Endothelial cell of umbilical vein (primary cell): ENCODE measurements around the gene FTSJ1. TPM values are rescaled to one million over a fixed set of nuclear protein-coding genes. Genes with fewer than 3 reads are reported as not detected.

Source experiments
- BruUV-seq: library from RNA; stranded (reverse); fragments of 400-500 nt; replicated peaks from 2 replicates; lab custom pipeline; 2021; lab: Mats Ljungman, UMichigan
- CTCF ChIA-PET: fragments of 300-600, 350-600 bp; sonication (Branson Sonifier 250); formaldehyde crosslinking; loops from one replicate; lab custom pipeline; 2021; ENCODE audit warnings: antibody characterized with exemption, inconsistent platforms; lab: Charles Lee
- POLR2A ChIA-PET: fragments of 300-600, 350-600 bp; sonication (Branson Sonifier 250); formaldehyde crosslinking; loops from one replicate; lab custom pipeline; 2021; ENCODE audit warnings: antibody characterized with exemption, inconsistent platforms; lab: Charles Lee
- DNase-seq: peaks from one replicate; pipeline ENCODE4 v3.0.0-alpha.2; 2011; ENCODE audit warnings: low read depth, low spot score
- FAIRE-seq: peaks from 2 replicates; lab custom pipeline; 2011; peaks lifted over from hg19 to GRCh38; lab: Jason Lieb, UNC
- H2AFZ ChIP-seq: 2 replicates; pipeline ENCODE4 v1.6.0; 2012; ENCODE audit warnings: low read depth, low read length, control low read depth, inconsistent platforms
- H3K27ac ChIP-seq: 2 replicates; pipeline ENCODE4 v1.5.1; 2011; ENCODE audit warnings: low read depth, mild to moderate bottlenecking, control low read depth, low read length, moderate library complexity; ENCODE audit not compliant: insufficient read depth
- H3K27me3 ChIP-seq, 2 experiments: 2 replicates each; pipeline versions ENCODE4 v1.6.0 to v1.6.1; 2011; ENCODE audit warnings: low read length in 2 of 2, mixed read lengths in 1 of 2; ENCODE audit not compliant: control insufficient read depth in 2 of 2, insufficient read depth in 2 of 2
- H3K36me3 ChIP-seq, 2 experiments: 2 replicates in 1 of 2; 3 replicates in 1 of 2; pipeline ENCODE4 v1.5.1; 2011; ENCODE audit warnings: low read length in 2 of 2, mild to moderate bottlenecking in 1 of 2, moderate library complexity in 1 of 2; ENCODE audit not compliant: control insufficient read depth in 2 of 2, insufficient read depth in 2 of 2; ENCODE audit errors: extremely low read depth in 1 of 2
- H3K4me1 ChIP-seq: 3 replicates; pipeline ENCODE4 v1.5.1; 2011; ENCODE audit warnings: mild to moderate bottlenecking, low read length; ENCODE audit not compliant: control insufficient read depth, insufficient read depth; ENCODE audit errors: extremely low read depth
- H3K4me2 ChIP-seq: 2 replicates; pipeline ENCODE4 v1.6.1; 2011; ENCODE audit warnings: low read length, control low read depth, mixed read lengths; ENCODE audit not compliant: insufficient read depth
- H3K4me3 ChIP-seq, 3 experiments: fragments of 200-600 bp in 1 of 3; sonication (generic), shearing (Covaris generic) in 1 of 3; replicated peaks in 1 of 3; 2 replicates each; pipeline ENCODE4 v1.5.1; 2011 to 2016; ENCODE audit warnings: control low read depth in 3 of 3, low read length in 3 of 3, mild to moderate bottlenecking in 2 of 3, inconsistent platforms in 1 of 3, low read depth in 1 of 3, moderate library complexity in 1 of 3; ENCODE audit not compliant: insufficient read depth in 1 of 3
- H3K79me2 ChIP-seq: 2 replicates; pipeline ENCODE4 v1.6.0; 2012; ENCODE audit warnings: low read length, inconsistent platforms; ENCODE audit not compliant: control insufficient read depth, insufficient read depth
- H3K9ac ChIP-seq: replicated peaks from 2 replicates; pipeline ENCODE3; 2011; ENCODE audit warnings: low read length, control low read depth; ENCODE audit not compliant: insufficient read depth; ENCODE audit errors: extremely low read depth
- H3K9me1 ChIP-seq: replicated peaks from 3 replicates; pipeline ENCODE4 v1.6.0; 2011; ENCODE audit warnings: mild to moderate bottlenecking, low read length; ENCODE audit not compliant: control insufficient read depth, insufficient read depth; ENCODE audit errors: extremely low read depth
- H3K9me3 ChIP-seq: replicated peaks from 2 replicates; pipeline ENCODE4 v1.5.1; 2012; ENCODE audit warnings: low read length, inconsistent platforms; ENCODE audit not compliant: control insufficient read depth, insufficient read depth
- H4K20me1 ChIP-seq: replicated peaks from 2 replicates; pipeline ENCODE3; 2011; ENCODE audit warnings: mild to moderate bottlenecking, low read length; ENCODE audit not compliant: control insufficient read depth, insufficient read depth; ENCODE audit errors: extremely low read depth
- CTCF ChIP-seq, 2 donors: IDR thresholded peaks; 1 replicate in 1 of 2; 2 replicates in 1 of 2; pipeline ENCODE4 v1.5.1; 2011; ENCODE audit warnings: low read length in 2 of 2, mild to moderate bottlenecking in 2 of 2, moderate library complexity in 2 of 2, control low read depth in 1 of 2, inconsistent platforms in 1 of 2, low read depth in 1 of 2; ENCODE audit not compliant: insufficient read depth in 1 of 2; ENCODE audit errors: extremely low read depth in 1 of 2
- EZH2 ChIP-seq: IDR thresholded peaks from 2 replicates; pipeline ENCODE4 v1.6.1; 2012; ENCODE audit warnings: borderline replicate concordance, low read depth, mild to moderate bottlenecking, moderate library complexity, low read length, inconsistent platforms; ENCODE audit not compliant: severe bottlenecking
- FOS ChIP-seq: IDR thresholded peaks from 2 replicates; pipeline ENCODE4 v1.6.1; 2011; ENCODE audit warnings: mild to moderate bottlenecking, low read length, moderate library complexity, borderline replicate concordance; ENCODE audit not compliant: insufficient read depth
- GATA2 ChIP-seq: IDR thresholded peaks from 2 replicates; pipeline ENCODE4 v1.7.0; 2011; ENCODE audit warnings: low read depth, mild to moderate bottlenecking, moderate library complexity, mixed read lengths, low read length; ENCODE audit not compliant: insufficient read length, insufficient read depth
- JUN ChIP-seq: IDR thresholded peaks from 2 replicates; pipeline ENCODE4 v1.6.1; 2011; ENCODE audit warnings: borderline replicate concordance, low read depth; ENCODE audit not compliant: insufficient read length, insufficient read depth
- MAX ChIP-seq: IDR thresholded peaks from 2 replicates; pipeline ENCODE4 v1.6.1; 2011; ENCODE audit not compliant: insufficient read depth, insufficient read length
- MYC ChIP-seq: IDR thresholded peaks from one replicate; pipeline ENCODE4 v1.6.1; 2011; ENCODE audit warnings: mild to moderate bottlenecking, low read depth, low read length
- POLR2A ChIP-seq: IDR thresholded peaks from 2 replicates; pipeline ENCODE4 v1.6.1; 2012; ENCODE audit warnings: low read depth, mild to moderate bottlenecking, control low read depth, low read length
- POLR2AphosphoS5 ChIP-seq: IDR thresholded peaks from 2 replicates; pipeline ENCODE4 v1.6.1; 2012; ENCODE audit warnings: low read depth, mild to moderate bottlenecking, control low read depth, low read length, moderate library complexity; ENCODE audit not compliant: insufficient read depth
- dilution Hi-C: fragments of 300-500 bp; cut with MboI; formaldehyde crosslinking; loops from one replicate; pipeline ENCODE4 v1.15.0; 2019; ENCODE audit warnings: low sequenced_read_pairs; ENCODE audit not compliant: extremely low pct_ligation_motif_present
- intact Hi-C: fragments of 100-400 bp; cut with micrococcal nuclease; formaldehyde crosslinking; loops from one replicate; pipeline ENCODE4 v1.10.0; 2022
- polyA plus RNA-seq, 4 experiments: library from polyadenylated mRNA; depleted of rRNA in 3 of 4; stranded (reverse) in 3 of 4; unstranded in 1 of 4; fragments of >200 nt; gene quantifications; 2 replicates each; pipeline versions ENCODE4 v1.2.1 to v1.2.3, GENCODE V29; 2011 to 2012; ENCODE audit warnings: missing spikeins in 1 of 4
- total RNA-seq: library from RNA; stranded (reverse); gene quantifications from 2 replicates; pipeline ENCODE4 v1.2.3, GENCODE V29; 2021

The FTSJ1 gene
- total and polyA plus RNA-seq, 2 donors (not counting 3 experiments of a cell fraction or from before 2014, with no cell fraction given), result 59.9 to 63.9 TPM

GRCh38 chrX:48516285-48516684 is 40.3 kb downstream of the FTSJ1 start:
- ChIA-PET POLR2A (no interaction called here), CTCF (no interaction called here)
- no peak for DNase-seq
- Histone ChIP-seq H3K4me1 (peaks cover 2% of the 10 kb centered on the region), H3K9ac (no peak overlapping the region), H3K9me3 (no peaks in the 10 kb centered on the region), H3K79me2 (no peaks in the 10 kb centered on the region), H2AFZ (no peak overlapping the region), H3K27me3 (no peaks in the 10 kb centered on the region), H3K9me1 (no peaks in the 10 kb centered on the region), H4K20me1 (no peaks in the 10 kb centered on the region), H3K36me3 (peaks cover 0 to 5% of the 10 kb centered on the region in 2 experiments), H3K27ac (no peak overlapping the region), H3K4me3 (no peak overlapping the region), H3K4me2 (no peak overlapping the region)
- FAIRE-seq, result no peak
- TF ChIP-seq EZH2 (no peak), JUN (no peak), MAX (no peak), POLR2AphosphoS5 (no peak), GATA2 (no peak), MYC (no peak), CTCF (IDR thresholded peaks at IDR 0.05; ENCODE audit: extremely low read depth in 1 of 2, insufficient read depth in 1 of 2, low read depth in 1 of 2, low read length in 2 of 2) (no peak), POLR2A (no peak), FOS (no peak)
- intact Hi-C loops, result no loop called here
- dilution Hi-C loops, result no loop called here
- no TSS peak for BruUV-seq
